NCI-H1092 treated with DMSO at 0.1 percent for 48 hours (cell line): Measurements from ENCODE around the gene PXYLP1.
A peak's percentile ranks its signal among the peaks of the same experiment; 100 is the strongest.

Experiments
- DNase-seq: peaks from one replicate; lab custom pipeline; 2025; lab: John Stamatoyannopoulos, UW

PXYLP1 gene

GRCh38 chr3:141272906-141273662, 41.5 kb downstream of the PXYLP1 start:
- no peak for DNase-seq

DNA sequence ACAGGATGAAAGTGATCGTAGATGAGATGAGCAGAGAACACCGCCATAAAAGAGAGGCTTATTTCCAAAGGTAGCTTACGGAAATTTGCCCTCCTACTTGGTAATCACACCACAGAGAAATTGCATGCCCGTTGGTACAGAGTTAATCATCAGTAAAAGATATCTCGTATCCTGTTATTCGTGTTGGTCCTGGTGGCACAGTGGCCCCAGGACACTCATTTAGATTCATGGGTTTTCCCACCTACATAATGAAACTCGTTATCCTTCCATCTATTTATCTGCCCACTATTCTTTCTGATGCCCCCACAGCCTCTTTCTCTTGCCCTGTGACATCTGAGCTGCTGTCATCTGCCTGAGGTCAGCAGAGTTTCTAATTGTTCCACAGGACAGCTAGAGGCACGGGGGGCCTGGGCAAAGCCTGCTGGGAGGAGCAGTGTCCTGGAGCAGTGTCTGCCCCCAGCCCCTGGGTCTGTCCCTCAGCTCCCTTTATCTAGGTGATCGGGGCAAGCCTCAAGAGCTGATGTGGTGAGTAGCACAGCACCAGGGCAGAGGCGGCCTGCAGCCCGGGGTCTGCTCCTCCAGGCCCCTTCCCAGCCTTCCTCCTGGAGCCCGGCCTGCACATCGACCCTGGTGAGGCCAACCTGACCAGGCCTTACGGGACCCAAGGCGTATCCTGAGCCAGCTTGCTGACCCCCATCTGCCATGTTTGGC, 42.2 kb downstream of the PXYLP1 start:
- DNase-seq: no peak

DNA sequence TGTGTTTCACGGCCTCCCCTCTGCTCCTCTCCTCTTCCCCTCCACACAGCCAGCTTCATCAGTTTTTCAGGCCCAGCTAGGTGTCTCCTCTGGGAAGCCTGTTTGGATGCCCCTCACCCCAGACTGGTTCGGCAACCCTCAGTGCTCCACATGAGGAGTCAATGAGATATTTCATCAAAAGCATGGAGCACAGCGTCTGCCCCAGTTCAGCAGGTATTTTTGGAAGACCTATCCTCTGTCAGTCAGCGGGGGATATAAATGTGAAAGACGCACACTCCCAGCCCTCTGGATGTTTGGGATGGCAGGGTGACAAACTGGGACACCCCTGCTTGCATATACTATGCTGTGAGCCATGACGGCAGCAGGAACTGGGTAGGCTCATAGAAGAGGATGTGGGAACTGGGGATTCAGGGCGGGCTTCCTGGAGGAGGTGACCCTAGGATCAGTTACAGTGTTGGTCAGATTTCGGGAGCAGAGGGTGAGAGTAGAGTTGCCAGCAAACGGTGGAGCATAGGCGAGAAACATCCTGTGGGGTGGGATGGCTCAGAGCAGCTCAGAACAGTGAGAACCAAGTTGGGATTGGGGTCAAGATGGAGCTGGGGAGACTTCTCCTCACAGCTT, 42.9 kb downstream of the PXYLP1 start:
- no peak for DNase-seq

- DNase-seq: no peak
These were observed 43.4 kb downstream of the PXYLP1 start for GRCh38 chr3:141275032-141275422.

- DNase-seq: no peak
These were observed 43.9 kb downstream of the PXYLP1 start for GRCh38 chr3:141275511-141275910.

DNA sequence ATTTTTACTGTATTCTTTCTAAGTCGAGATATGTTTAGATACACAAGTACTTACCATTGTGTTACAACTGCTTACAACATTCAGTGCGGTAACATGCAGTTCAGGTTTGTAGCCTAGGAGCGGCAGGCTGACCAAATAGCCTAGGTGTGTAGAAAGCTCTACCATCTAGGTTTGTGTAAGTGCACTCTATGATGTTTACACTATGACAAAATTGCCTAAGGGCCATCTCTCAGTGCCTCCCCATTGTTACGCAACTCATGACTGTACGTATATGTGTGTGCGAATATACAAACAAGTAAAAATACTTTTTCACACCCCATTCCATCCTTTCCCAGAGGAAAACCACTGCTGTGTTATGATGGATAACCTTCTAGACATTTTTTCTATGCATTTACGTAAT, 44.3 kb downstream of the PXYLP1 start:
- peak; percentile 23 for DNase-seq

- no peak for DNase-seq
These were observed 44.8 kb downstream of the PXYLP1 start for GRCh38 chr3:141276398-141276797.

DNA sequence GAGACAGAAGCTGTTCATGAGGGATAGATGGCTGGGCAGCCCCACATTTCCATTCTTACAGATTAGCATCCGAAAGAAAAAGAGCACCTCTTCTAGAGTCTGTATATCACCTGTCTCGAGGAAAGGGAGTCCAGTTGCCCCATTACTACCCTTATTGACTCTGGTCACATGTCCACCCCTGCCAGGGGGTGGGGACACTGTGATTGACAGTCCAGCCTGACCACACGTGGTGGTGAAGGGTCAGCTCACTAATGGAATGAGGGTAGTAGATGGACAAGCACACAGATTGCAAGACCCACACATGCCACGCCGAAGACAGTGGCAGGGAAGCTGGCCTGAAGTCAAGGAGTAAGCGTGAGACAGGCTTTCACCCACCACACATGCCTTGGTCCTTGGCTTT, 45.8 kb downstream of the PXYLP1 start:
- DNase-seq: no peak

DNA sequence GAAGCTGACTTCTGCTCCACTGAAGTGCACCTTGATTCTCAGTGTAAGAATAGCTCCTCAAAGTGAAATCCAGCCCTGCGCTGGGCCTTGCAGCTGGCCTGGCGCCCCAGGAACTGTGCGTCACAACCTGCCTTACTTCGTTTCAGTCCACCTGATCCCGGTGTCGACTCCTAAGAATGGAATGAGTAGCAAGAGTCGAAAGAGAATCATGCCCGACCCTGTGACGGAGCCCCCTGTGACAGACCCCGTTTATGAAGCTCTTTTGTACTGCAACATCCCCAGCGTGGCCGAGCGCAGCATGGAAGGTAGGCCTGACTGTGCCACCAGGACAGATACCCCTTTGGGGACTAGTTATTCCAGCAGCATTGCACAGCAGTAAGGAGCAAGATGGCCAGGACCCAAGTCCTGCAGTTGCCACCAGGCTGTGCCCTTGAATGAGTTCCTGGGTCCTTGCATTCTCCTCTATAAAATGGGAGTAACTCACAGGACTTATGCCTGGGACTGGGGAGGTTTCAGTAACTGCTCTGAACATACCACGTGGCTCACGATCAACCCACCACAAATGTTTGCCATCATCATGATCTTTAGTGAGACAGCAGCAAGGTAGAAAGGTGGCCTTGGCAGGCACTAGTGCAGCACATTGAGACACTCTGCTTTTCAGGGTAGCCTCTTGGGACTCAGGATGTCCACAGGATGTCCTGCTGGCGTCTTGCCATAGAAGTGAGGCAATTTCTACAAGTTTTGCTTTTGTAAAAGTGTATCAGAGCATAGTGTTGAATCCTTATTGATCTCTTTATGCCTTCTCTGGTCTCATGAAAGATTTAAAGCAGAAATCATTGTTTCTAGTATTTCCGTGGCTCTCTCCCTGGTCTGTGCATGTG, 46.8 kb downstream of the PXYLP1 start:
- DNase-seq: no peak

GRCh38 chr3:141279077-141279967, 47.7 kb downstream of the PXYLP1 start:
- peak; percentile 59 for DNase-seq

GRCh38 chr3:141280086-141280485, 48.5 kb downstream of the PXYLP1 start:
- no peak for DNase-seq

- no peak for DNase-seq
These were observed 49.1 kb downstream of the PXYLP1 start for GRCh38 chr3:141280690-141281089.

- DNase-seq: no peak
These were observed 53.9 kb downstream of the PXYLP1 start for GRCh38 chr3:141285570-141285969.

DNA sequence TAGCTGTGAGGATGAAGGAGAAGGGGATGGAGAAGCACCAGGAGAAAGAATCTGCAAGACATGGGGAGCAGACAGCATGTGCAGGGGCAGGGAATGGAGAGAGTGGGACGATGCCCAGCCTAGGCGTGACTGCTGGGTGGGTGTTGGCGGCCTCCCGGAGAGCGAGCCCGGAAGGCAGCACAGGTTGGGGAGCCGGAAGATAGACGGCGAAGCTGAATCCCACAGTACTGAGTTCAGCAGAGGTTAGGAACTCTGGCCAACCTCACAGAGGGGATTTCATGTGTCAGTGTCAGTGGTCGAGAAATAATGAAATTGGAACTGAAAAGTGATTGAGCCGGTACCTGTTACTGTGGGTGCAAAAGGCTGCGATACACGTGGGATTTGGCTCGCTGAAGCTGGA, 55.2 kb downstream of the PXYLP1 start:
- DNase-seq: no peak

DNA sequence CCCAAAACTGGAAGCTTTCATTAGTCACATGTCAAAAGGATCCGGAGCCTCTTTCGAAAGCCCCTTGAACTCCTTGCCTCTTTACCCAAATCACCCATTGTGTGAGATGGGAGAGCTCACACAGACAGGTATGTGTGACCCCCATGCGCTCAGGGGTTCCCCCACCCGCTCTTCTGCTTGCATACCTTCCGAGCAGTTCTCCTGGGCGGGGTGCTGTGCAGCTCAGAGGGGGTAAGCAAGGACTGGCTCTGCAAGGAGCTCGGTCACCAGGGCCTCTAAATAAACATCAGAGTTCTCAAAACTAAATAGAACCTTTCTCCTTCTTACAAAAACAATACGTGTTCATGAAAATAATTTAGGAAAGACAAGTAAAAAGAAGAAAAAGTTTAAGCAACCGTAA, 55.7 kb downstream of the PXYLP1 start:
- no peak for DNase-seq

GRCh38 chr3:141288336-141288990, 56.8 kb downstream of the PXYLP1 start:
- no peak for DNase-seq

DNA sequence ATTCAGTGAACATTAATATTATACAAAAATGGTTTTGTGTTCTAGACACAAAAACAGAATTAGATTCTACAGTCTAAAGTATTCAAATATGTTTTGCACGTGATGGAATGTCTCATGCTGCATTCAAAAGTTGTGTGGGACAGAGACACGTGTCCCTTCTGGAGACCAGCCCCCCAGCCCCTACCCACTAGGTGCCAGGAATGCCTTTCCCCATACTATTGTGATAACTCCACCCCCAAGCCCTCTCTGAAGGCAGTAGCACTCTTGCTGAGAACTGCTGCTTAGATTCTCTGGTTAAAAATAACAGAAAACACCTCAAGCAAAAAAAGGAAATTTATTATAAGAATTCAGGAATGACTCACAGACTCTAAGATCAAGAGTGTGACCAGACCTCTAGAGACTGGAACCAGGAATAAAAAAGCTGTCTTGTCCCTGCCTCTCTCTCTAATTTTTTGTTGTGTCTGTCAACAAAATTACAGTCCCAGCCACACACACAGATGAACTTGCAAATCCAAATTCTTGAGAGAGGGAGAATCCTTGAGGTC, 57.7 kb downstream of the PXYLP1 start:
- no peak for DNase-seq

DNA sequence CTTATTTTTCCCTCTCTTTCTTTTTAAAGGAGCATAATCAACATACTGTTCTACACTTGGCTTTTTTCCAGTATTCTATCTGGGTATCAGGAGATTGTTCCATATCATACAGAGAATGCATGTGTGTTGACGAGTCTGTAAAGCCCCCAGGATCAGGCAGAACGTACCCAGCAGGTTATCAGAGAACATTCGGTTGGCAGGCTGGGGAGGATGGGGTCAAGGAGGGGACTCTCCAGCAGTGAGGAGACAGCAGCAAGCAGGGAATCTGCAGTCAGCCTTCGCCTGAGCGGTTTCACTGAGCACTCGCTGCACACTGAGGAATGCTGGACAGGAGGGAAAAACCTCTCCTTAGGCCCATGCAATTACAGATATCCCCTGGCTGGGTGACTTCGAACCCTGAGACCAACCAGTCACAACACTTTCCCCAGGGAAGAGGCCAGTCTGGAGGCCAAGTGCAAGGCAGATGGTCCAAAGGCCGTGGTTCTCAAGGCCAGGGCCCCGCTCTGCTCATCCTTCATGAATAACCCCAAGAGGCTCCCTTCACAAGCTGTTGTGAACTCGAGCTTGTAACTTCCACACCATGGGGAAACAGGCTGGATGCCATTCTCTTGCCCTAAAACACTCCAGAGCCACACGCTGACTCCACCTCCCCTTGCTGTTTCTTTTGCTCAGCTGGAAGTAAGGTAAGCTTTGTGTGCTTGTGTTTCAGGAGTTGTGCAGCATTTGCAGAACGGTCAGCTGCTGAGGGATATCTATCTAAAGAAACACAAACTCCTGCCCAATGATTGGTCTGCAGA, 60.1 kb downstream of the PXYLP1 start:
- no peak for DNase-seq

- DNase-seq: no peak
These were observed 60.9 kb downstream of the PXYLP1 start for GRCh38 chr3:141292356-141293058.
